Measurements from ENCODE around the gene HSF2.
"Not testable (repeated sequence)": the region's sequence is repeated elsewhere in the genome, so short reads cannot be mapped to it uniquely, and the experiment has no call there.

Gene HSF2

DNA sequence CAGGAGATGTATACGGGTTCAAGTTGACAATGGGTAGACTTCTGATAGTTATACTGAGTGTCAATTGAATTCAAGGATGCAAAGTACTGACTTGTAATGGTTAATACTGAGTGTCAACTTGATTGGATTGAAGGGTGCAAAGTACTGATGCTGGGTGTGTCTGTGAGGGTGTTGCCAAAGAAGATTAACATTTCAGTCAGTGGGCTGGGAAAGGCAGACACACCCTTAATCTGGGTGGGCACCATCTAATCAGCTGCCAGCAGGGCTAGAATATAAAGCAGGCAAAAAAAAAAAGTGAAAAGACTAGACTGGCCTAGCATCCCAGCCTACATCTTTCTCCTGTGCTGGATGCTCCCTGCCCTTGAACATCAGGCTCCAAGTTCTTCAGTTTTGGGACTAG is 55.7 kb downstream of the HSF2 start:
- DNase-seq (ENCODE audit: low spot score): not testable (repeated sequence)

DNA sequence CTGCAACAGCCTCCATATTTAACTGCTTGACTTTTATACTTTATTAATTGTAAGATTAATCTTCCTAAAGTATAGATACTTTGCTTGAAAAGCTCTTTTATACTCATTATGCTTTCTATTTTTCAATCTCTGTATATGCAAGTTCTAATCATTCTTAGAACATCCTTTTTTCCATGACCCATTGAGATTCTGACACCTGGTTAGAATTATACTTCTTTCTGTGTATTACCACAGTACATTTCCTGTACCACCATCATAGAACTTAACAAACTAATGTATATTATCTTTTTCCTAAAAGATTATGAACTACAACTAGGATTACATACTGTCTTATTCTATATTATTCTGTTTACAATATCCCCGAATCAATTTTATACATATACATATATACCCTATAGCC is 58.6 kb downstream of the HSF2 start:
- no peak for DNase-seq (ENCODE audit: low spot score)

DNA sequence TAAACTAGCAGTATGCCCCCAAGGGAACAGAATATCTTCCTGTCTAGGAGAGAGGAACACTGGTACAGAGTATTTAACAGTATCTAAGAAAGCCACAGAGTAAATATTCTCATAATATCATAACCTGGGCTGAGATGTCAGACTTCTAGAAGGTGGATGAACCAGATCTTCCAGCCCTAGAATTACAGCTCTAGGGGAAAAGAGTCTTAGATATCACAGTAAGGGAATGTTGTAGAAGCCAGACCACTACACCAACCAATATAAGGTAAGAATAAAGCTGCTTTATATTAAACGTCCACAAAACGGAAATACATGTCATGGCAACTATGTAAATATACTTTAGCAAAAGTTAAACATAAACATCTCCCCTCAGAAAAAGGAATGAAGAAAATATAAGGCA is 59.8 kb downstream of the HSF2 start:
- DNase-seq (ENCODE audit: low spot score): no peak

DNA sequence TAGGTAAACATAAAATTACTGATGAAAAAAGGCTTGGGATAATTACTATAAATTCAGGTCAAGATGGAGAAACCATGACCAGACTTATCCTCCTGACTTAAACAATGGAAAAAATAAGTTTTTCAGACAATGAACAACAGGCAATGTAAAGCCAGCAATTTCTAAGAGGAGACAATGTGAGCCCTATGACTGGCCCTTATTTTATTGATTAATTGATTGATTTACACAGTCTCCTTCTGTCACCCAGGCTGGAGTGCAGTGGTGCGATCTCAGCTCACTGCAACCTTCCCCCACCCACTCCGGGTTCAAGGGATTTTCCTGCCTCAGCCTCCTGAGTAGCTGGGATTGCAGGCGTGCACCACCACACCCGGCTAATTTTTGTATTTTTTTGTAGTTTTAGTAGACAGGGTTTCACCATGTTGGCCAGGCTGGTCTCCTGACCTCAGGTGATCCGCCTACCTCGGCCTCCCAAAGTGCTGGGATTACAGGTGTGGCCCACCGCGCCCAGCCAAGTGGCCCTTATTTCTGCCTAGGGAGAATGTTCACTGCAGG is 60.5 kb downstream of the HSF2 start:
- not testable (repeated sequence) for DNase-seq (ENCODE audit: low spot score)

DNA sequence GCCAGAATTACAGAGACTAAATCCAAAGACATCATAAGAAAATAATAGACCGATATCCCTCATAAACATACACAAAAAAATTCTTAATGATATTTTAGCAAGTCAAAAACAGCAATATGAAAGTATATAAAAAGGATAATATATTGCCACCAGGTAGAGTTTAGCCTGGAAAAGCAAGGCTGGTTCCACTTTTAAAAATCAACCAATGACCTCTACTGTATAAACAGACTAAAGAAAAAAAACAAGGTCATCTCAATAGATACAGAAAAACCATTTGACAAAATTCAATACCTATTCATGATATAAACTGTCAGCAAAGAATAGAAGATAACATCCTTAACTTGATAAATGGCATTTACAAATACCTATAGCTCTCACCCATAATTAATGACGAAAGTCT is 62.4 kb downstream of the HSF2 start:
- no peak for DNase-seq (ENCODE audit: low spot score)

DNA sequence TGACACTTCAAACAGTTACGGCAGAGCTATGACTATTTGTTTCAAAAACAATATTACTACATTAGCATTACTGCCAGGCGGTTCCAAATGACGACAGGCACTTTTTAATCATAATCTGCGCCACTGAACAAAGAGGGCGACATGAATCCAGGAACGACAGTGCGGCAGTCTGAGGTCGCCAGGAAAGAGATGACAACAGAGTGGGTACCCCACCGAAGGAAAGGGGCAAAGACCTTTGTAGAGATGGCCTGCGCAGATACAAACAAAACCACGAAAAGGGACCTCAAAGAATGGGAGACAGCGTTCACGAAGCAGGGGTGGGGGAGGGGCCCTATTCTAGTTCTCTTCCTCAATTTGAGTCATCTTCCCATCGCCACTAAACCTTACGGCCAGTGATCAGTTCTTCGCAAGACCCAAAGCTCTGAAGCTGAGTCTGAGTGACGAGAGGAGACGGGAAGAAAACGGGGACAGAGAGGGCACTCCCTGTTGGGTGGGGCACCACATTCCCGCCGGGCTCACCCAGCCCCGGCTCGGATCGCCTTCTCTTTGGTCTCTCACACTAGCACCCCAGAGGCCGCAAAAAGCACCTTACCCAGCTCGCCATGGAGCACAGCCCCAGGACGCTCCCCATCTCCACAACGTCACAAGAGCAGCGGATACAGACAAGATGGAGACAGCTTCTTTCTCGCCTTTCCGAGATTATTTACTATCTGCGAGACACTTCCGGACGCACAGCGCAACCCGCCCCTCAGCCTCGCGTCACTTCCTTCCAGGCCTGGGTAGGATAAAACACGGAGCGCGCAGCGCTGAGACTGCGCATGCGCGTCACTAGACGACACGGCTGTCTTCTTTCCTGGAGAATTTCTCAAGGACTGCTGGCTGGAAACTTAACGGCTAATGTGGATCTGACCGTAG is 71.9 kb downstream of the HSF2 start, which contains the start of gene SERINC1:
TSS of gene SERINC1 (minus strand) at position 701 of the 915 bp plus-strand sequence. CDS start at position 631, 70 bp downstream.
- DNase-seq (ENCODE audit: low spot score): peak; percentile 97

DNA sequence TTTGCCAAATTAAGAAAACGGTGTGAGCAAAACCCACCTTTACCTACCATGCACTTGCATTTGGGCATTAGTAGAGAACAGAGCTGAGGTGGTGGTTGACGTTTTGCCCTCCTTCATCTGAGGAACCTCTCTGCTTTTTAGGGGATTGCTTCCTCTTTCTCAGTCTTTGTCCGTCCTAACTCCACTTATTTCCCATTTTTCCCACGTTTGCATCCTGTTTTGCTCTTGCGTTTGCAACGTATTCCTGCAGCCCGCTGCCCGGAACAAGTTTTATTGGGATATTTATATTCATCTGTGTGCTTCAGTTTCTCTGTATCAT is 72.5 kb downstream of the HSF2 start:
- no peak for DNase-seq (ENCODE audit: low spot score)

DNA sequence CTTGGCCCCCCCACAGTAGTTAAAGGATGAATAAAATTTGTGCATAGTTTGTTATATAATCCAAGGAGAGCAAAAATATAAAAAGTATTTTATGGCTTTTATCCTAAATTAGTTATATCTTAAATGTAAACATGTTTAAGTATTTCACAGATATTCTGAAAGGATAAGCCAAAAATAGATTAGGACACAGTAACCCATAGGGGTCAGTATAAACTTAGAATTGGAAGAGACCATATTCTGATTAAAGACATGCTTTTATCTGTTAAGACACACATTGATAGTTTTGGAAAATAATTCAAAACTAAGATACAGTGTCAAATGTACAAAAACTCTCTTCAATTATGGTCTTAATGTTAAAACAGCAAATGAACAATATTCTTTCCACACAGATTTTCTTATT is 76.7 kb downstream of the HSF2 start:
- DNase-seq (ENCODE audit: low spot score): no peak

DNA sequence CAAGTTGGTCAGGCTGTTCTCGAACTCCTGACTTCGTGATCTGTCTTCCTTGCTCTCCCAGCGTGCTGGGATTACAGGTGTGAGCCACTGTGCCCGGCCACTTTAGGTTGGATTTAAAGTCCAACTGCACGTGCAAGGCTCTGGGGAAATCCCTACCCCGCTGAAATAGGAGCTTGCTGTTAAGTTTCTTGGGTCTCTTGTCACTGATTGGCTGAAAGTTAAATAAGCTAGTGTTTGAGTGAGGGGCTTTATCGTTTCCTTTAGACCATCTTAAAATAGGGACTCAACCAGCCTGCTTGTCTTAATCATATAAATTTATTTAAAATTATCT is 83.3 kb downstream of the HSF2 start:
- DNase-seq (ENCODE audit: low spot score): no peak
